Progenitor cell of endocrine pancreas (in vitro differentiated cells): ENCODE results near the gene PCK1. TPM values are rescaled to one million over a fixed set of nuclear protein-coding genes. Genes with fewer than 3 reads are reported as not detected.

ENCODE experiments used
- DNase-seq: peaks from one replicate; pipeline ENCODE4 v3.0.0; 2021; ENCODE audit warnings: low spot score; ENCODE audit not compliant: unreplicated experiment
- H3K27ac Mint-ChIP-seq: 2 replicates; pipeline ENCODE4 v1.8.0; 2021; ENCODE audit warnings: mild to moderate bottlenecking, moderate library complexity, mixed read lengths
- H3K27me3 Mint-ChIP-seq: 2 replicates; pipeline ENCODE4 v1.8.0; 2021; ENCODE audit warnings: mixed read lengths
- H3K36me3 Mint-ChIP-seq: 2 replicates; pipeline ENCODE4 v1.8.0; 2022; ENCODE audit warnings: mixed read lengths; ENCODE audit not compliant: insufficient read depth
- H3K4me1 Mint-ChIP-seq: 2 replicates; pipeline ENCODE4 v1.8.0; 2021; ENCODE audit warnings: low read depth, mixed read lengths
- H3K4me3 Mint-ChIP-seq: 2 replicates; pipeline ENCODE4 v1.8.0; 2021; ENCODE audit warnings: low read depth, mild to moderate bottlenecking, moderate library complexity, mixed read lengths
- H3K9me3 Mint-ChIP-seq: 2 replicates; pipeline ENCODE4 v1.8.0; 2021; ENCODE audit warnings: low read depth, mixed read lengths
- CTCF ChIP-seq: fragments of 200-600 bp; sonication (generic); IDR thresholded peaks from one replicate; pipeline ENCODE4 v1.5.0; 2021; ENCODE audit warnings: antibody characterized with exemption, mild to moderate bottlenecking; ENCODE audit not compliant: unreplicated experiment
- total RNA-seq: library from RNA; stranded (reverse); gene quantifications from 2 replicates; pipeline ENCODE4 v1.2.1, GENCODE V29; 2021

PCK1 gene
- total RNA-seq, 1 donor from 2014 or later = not detected

- Mint-ChIP-seq H3K9me3 (no peaks in the 10 kb centered on the region), H3K27ac (no peak overlapping the region), H3K27me3 (peaks cover 23% of the 10 kb centered on the region), H3K4me1 (peaks cover 6% of the 10 kb centered on the region), H3K36me3 (no peaks in the 10 kb centered on the region), H3K4me3 (no peak overlapping the region)
- no peak for DNase-seq
- no peak for TF ChIP-seq CTCF
These were observed 38.4 kb upstream of the PCK1 start for GRCh38 chr20:57522380-57523140.

- Mint-ChIP-seq H3K27ac (no peak overlapping the region), H3K4me3 (no peak overlapping the region), H3K4me1 (peaks cover 6% of the 10 kb centered on the region), H3K27me3 (peaks cover 27% of the 10 kb centered on the region), H3K36me3 (no peaks in the 10 kb centered on the region), H3K9me3 (no peaks in the 10 kb centered on the region)
- DNase-seq = no peak
- TF ChIP-seq CTCF = no peak
These were observed 37.1 kb upstream of the PCK1 start for GRCh38 chr20:57523782-57524181.

- DNase-seq = no peak
- Mint-ChIP-seq H3K27ac (no peak within 1 kb of the TSS), H3K9me3 (no peaks in the 10 kb centered on the region), H3K4me1 (peaks cover 6% of the 10 kb centered on the region), H3K36me3 (no peaks in the 10 kb centered on the region), H3K27me3 (peaks cover 25% of the 10 kb centered on the region), H3K4me3 (no peak within 1 kb of the TSS)
- TF ChIP-seq CTCF = no peak
These were observed 36.3 kb upstream of the PCK1 start, which contains the start of gene CTCFL for GRCh38 chr20:57524511-57525176. Gene CTCFL, minus strand, starts transcription at chr20:57525140. Its CDS starts 935 bp downstream, at chr20:57524205.

GRCh38 chr20:57525328-57526086 is 35.4 kb upstream of the PCK1 start:
- no peak for TF ChIP-seq CTCF
- Mint-ChIP-seq H3K4me3 (no peak overlapping the region), H3K27me3 (peaks cover 27% of the 10 kb centered on the region), H3K4me1 (peaks cover 6% of the 10 kb centered on the region), H3K9me3 (no peaks in the 10 kb centered on the region), H3K36me3 (no peaks in the 10 kb centered on the region), H3K27ac (no peak overlapping the region)
- no peak for DNase-seq
